ENCODE measurements around the gene UCHL5. TPM values are rescaled to one million over a fixed set of nuclear protein-coding genes. Genes with fewer than 3 reads are reported as not detected.

UCHL5 gene
- 10 to 100 TPM; 13.7 to 35.0 (median 26.0) TPM for total RNA-seq

- Histone ChIP-seq H3K27ac (peak within 1 kb of the TSS; percentile 96 to 98 (median 96)), H3K9me3 (no peaks in the 10 kb centered on the region), H3K36me3 (no peaks in the 10 kb centered on the region), H3K27me3 (no peaks in the 10 kb centered on the region), H3K4me1 (peaks cover 8 to 40% (median 32%) of the 10 kb centered on the region in 4 donors), H3K4me3 (peak within 1 kb of the TSS; percentile 77 to 91 (median 82))
- intact Hi-C loops (cut with DNase I; ENCODE audit: low total_unique reads): loop anchor here (5.0 kb wide), 1 partner anchor 48 kb away; the partner anchor contains the start of gene GLRX2
- in situ Hi-C loops (cut with MboI; ENCODE audit: low pct_ligation_motif_present in 1 of 4, low pct_unique_long_range_greater_than_20kb in 1 of 4, low sequenced_read_pairs in 3 of 4): loop anchor here in 1 of 4 donors (10.0 kb wide), 1 partner anchor 65 kb away; the partner anchor contains the start of gene CDC73
- TF ChIP-seq CTCF (IDR thresholded peaks at IDR 0.05) (no peak), POLR2AphosphoS5 (IDR thresholded peaks at IDR 0.05) (peak; percentile 92), POLR2A (IDR thresholded peaks at IDR 0.05) (peak; percentile 85), EP300 (IDR thresholded peaks at IDR 0.05; ENCODE audit: low read depth) (peak; percentile 48)
- peak; percentile 97 for DNase-seq
- WGBS, 2 donors (ENCODE audit: low coverage in 1 of 2): 0% methylated on average over 48 of the region's 74 CpGs; no CpG with 5 or more reads in 1 of the 2 donors
Measured at GRCh38 chr1:193059282-193060114, at the start of gene UCHL5, which contains the start of gene RO60. Gene UCHL5, minus strand, starts transcription at chr1:193059360. Its CDS starts 100 bp downstream, at chr1:193059260. Gene RO60, plus strand, starts transcription at chr1:193059612. Its CDS starts 9,443 bp downstream, at chr1:193069055.

GRCh38 chr1:193108471-193108870, 49.3 kb upstream of the UCHL5 start:
- H3K27me3 ChIP-seq: no peaks in the 10 kb centered on the region
- TF ChIP-seq POLR2A (IDR thresholded peaks at IDR 0.05) (no peak), EP300 (IDR thresholded peaks at IDR 0.05; ENCODE audit: low read depth) (no peak), CTCF (IDR thresholded peaks at IDR 0.05) (no peak), POLR2AphosphoS5 (IDR thresholded peaks at IDR 0.05) (no peak)
- H3K4me1 ChIP-seq: peaks cover 6 to 19% (median 9%) of the 10 kb centered on the region in 4 donors
- H3K9me3 ChIP-seq: no peaks in the 10 kb centered on the region
- no peak overlapping the region for H3K4me3 ChIP-seq
- 65 to 80% methylated on average over 2 to 3 of the region's 3 CpGs for WGBS, 2 donors (ENCODE audit: low coverage in 1 of 2)
- no peaks in the 10 kb centered on the region for H3K36me3 ChIP-seq
- intact Hi-C loops (cut with DNase I; ENCODE audit: low total_unique reads) (loop anchor here (5.0 kb wide), 1 partner anchor 46 kb away; no protein-coding TSS in a partner anchor), in situ Hi-C loops (cut with MboI; ENCODE audit: low pct_ligation_motif_present in 1 of 4, low pct_unique_long_range_greater_than_20kb in 1 of 4, low sequenced_read_pairs in 3 of 4) (loop anchor here in 1 of 4 donors (25.0 kb wide), 1 partner anchor 296 kb away; the partner anchor contains the start of gene RGS2)
- no peak overlapping the region for H3K27ac ChIP-seq
- DNase-seq: no peak

GRCh38 chr1:193105821-193106177, 46.6 kb upstream of the UCHL5 start:
- Histone ChIP-seq H3K4me3 (peak overlapping the region in 3 of 4 donors; percentile 71 to 81 (median 80)), H3K27me3 (no peaks in the 10 kb centered on the region), H3K36me3 (no peaks in the 10 kb centered on the region), H3K27ac (peak overlapping the region; percentile 90 to 99 (median 98)), H3K4me1 (peaks cover 8 to 20% (median 11%) of the 10 kb centered on the region in 4 donors), H3K9me3 (no peaks in the 10 kb centered on the region)
- TF ChIP-seq POLR2A (IDR thresholded peaks at IDR 0.05): no peak
- no peak for TF ChIP-seq POLR2AphosphoS5 (IDR thresholded peaks at IDR 0.05)
- no peak for TF ChIP-seq EP300 (IDR thresholded peaks at IDR 0.05; ENCODE audit: low read depth)
- no peak for TF ChIP-seq CTCF (IDR thresholded peaks at IDR 0.05)
- in situ Hi-C loops (cut with MboI; ENCODE audit: low pct_ligation_motif_present in 1 of 4, low pct_unique_long_range_greater_than_20kb in 1 of 4, low sequenced_read_pairs in 3 of 4) (loop anchor here in 1 of 4 donors (25.0 kb wide), 1 partner anchor 293 kb away; the partner anchor contains the start of gene RGS2), intact Hi-C loops (cut with DNase I; ENCODE audit: low total_unique reads) (loop anchor here (2.0 to 5.0 kb wide), 2 partner anchors 17 to 43 kb away; partner anchors contain the start of gene CDC73)
- DNase-seq: no peak
- WGBS, 2 donors (ENCODE audit: low coverage in 1 of 2): 45 to 47% methylated on average over 4 of the region's 4 CpGs
